SK-N-SH treated with all-trans-retinoic acid at 6 μM for 48 hours (cell line): ENCODE data around the gene DTNB.

ENCODE experiments used
- ATAC-seq: fragments of 200-7000 bp; cut with Tn5 transposase; 3 replicates; pipeline ENCODE4 v1.9.1; 2020; ENCODE audit warnings: mild to moderate bottlenecking, moderate library complexity
- ARNTL ChIP-seq: fragments of 450-650 bp; formaldehyde crosslinking; IDR thresholded peaks from 2 replicates; pipeline ENCODE4 v1.5.0; 2020; ENCODE audit warnings: low read depth, mild to moderate bottlenecking, moderate library complexity, borderline replicate concordance
- CSDC2 ChIP-seq: fragments of 250-450 bp; sonication (Bioruptor Pico); IDR thresholded peaks from 2 replicates; pipeline ENCODE4 v1.5.0; 2020; ENCODE audit warnings: mild to moderate bottlenecking, moderate library complexity
- ESRRG ChIP-seq: fragments of 250-450 bp; sonication (Bioruptor Pico); IDR thresholded peaks from 2 replicates; pipeline ENCODE4 v1.6.1; 2021; ENCODE audit warnings: mild to moderate bottlenecking
- GLIS3 ChIP-seq: fragments of 250-450 bp; sonication (Bioruptor Pico); IDR thresholded peaks from 2 replicates; pipeline ENCODE4 v1.5.0; 2020; ENCODE audit warnings: mild to moderate bottlenecking, moderate library complexity
- OSR1 ChIP-seq: fragments of 250-450 bp; sonication (Bioruptor Pico); IDR thresholded peaks from 2 replicates; pipeline ENCODE4 v1.8.0; 2022; ENCODE audit warnings: moderate library complexity, mild to moderate bottlenecking, inconsistent platforms
- RARB ChIP-seq: fragments of 250-450 bp; sonication (Bioruptor Pico); IDR thresholded peaks from 2 replicates; pipeline ENCODE4 v1.8.0; 2021; ENCODE audit warnings: mild to moderate bottlenecking, moderate library complexity
- SNAI2 ChIP-seq: fragments of 250-450 bp; sonication (Bioruptor Pico); IDR thresholded peaks from 2 replicates; pipeline ENCODE4 v1.5.0; 2020; ENCODE audit warnings: mild to moderate bottlenecking, moderate library complexity
- TCF4 ChIP-seq: fragments of 250-450 bp; sonication (Bioruptor Pico); IDR thresholded peaks from 2 replicates; pipeline ENCODE4 v1.8.0; 2021; ENCODE audit warnings: mild to moderate bottlenecking, moderate library complexity, borderline replicate concordance
- TOX ChIP-seq: fragments of 250-450 bp; sonication (Bioruptor Pico); IDR thresholded peaks from 2 replicates; pipeline ENCODE4 v1.8.0; 2021; ENCODE audit warnings: mild to moderate bottlenecking, moderate library complexity, borderline replicate concordance
- ZFP3 ChIP-seq: fragments of 250-450 bp; sonication (Bioruptor Pico); IDR thresholded peaks from 2 replicates; pipeline ENCODE4 v1.5.0; 2020; ENCODE audit warnings: mild to moderate bottlenecking, moderate library complexity
- ZFP30 ChIP-seq: fragments of 450-650 bp; formaldehyde crosslinking; IDR thresholded peaks from 2 replicates; pipeline ENCODE4 v1.5.0; 2022; ENCODE audit warnings: mild to moderate bottlenecking, moderate library complexity
- ZNF565 ChIP-seq: fragments of 450-650 bp; formaldehyde crosslinking; conservative IDR thresholded peaks from 2 replicates; pipeline ENCODE4 v1.5.0; 2020; ENCODE audit warnings: low read depth, mild to moderate bottlenecking, moderate library complexity
- ZNF70 ChIP-seq: fragments of 450-650 bp; formaldehyde crosslinking; IDR thresholded peaks from 2 replicates; pipeline ENCODE4 v1.5.0; 2020; ENCODE audit warnings: mild to moderate bottlenecking, moderate library complexity
- ZNF8 ChIP-seq: fragments of 450-650 bp; formaldehyde crosslinking; IDR thresholded peaks from 2 replicates; pipeline ENCODE4 v1.5.0; 2020; ENCODE audit warnings: mild to moderate bottlenecking, moderate library complexity
- TF ChIP-seq, protein P1 (sequence below): fragments of 250-450 bp; sonication (Bioruptor Pico); IDR thresholded peaks from 2 replicates; pipeline ENCODE4 v1.8.0; 2021; ENCODE audit warnings: low read depth, mild to moderate bottlenecking, moderate library complexity, borderline replicate concordance
- TF ChIP-seq, protein P2 (sequence below): fragments of 250-450 bp; sonication (Bioruptor Pico); IDR thresholded peaks from 2 replicates; pipeline ENCODE4 v1.5.0; 2020; ENCODE audit warnings: mild to moderate bottlenecking, moderate library complexity
- TF ChIP-seq, protein P3 (sequence below): fragments of 250-450 bp; sonication (Bioruptor Pico); IDR thresholded peaks from 2 replicates; pipeline ENCODE4 v1.5.1; 2021; ENCODE audit warnings: mild to moderate bottlenecking, moderate library complexity
- TF ChIP-seq, protein P4 (sequence below): fragments of 250-450 bp; sonication (Bioruptor Pico); IDR thresholded peaks from 2 replicates; pipeline ENCODE4 v1.8.0; 2020; ENCODE audit warnings: mild to moderate bottlenecking, moderate library complexity, borderline replicate concordance
- TF ChIP-seq, protein P5 (sequence below): fragments of 250-450 bp; sonication (Bioruptor Pico); IDR thresholded peaks from 2 replicates; pipeline ENCODE4 v1.5.1; 2020; ENCODE audit warnings: low read depth, mild to moderate bottlenecking, moderate library complexity

The DTNB gene

DNA sequence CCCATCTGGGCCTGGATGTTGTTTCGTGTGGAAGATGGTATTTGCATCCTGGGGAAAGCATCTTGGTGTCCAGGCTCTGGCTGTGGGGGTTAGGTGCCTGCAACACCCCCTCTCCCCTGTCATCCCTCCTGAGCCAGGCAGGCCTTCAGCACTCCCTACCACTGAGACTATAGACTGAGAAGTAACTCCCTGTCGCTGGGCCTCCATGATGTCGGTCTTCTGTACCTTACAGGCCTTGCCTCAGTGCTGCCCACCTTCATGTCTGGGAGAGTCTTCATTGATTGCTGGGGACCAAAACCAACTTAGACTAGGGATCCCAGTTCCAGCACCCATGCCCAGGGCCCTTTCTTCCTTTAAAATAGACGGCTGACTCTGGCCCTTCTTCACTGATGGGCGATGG is 298.6 kb downstream of the DTNB start (continued):
- TF ChIP-seq, protein P1, sequence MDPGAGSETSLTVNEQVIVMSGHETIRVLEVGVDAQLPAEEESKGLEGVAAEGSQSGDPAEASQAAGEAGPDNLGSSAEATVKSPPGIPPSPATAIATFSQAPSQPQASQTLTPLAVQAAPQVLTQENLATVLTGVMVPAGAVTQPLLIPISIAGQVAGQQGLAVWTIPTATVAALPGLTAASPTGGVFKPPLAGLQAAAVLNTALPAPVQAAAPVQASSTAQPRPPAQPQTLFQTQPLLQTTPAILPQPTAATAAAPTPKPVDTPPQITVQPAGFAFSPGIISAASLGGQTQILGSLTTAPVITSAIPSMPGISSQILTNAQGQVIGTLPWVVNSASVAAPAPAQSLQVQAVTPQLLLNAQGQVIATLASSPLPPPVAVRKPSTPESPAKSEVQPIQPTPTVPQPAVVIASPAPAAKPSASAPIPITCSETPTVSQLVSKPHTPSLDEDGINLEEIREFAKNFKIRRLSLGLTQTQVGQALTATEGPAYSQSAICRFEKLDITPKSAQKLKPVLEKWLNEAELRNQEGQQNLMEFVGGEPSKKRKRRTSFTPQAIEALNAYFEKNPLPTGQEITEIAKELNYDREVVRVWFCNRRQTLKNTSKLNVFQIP (CRISPR knock-in tag) = no peak

DNA sequence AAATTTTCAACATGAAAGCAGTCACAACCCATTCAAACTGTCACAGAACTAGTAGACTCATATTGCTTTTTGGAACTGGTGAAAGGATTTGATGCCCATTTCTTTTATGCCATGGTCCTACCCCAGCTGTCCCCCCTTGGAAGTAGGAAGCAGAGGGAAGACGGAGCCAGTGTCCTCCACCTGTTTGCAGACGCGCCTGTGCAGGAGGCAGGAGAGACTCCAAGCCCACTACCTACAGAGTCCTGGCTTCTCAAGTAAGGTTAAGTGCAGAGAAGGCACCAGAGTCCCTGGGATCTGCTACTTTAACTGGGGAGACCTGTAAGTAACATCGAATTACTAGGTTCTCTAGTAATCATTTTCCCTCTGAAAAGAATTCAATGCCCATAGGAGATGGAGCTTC is 299.0 kb downstream of the DTNB start:
- ATAC-seq = no peak
- no peak for TF ChIP-seq ZNF70 (CRISPR knock-in tag)
- TF ChIP-seq ZNF8 (CRISPR knock-in tag) = no peak
- no peak for TF ChIP-seq ARNTL (CRISPR knock-in tag)
- no peak for TF ChIP-seq OSR1

DNA sequence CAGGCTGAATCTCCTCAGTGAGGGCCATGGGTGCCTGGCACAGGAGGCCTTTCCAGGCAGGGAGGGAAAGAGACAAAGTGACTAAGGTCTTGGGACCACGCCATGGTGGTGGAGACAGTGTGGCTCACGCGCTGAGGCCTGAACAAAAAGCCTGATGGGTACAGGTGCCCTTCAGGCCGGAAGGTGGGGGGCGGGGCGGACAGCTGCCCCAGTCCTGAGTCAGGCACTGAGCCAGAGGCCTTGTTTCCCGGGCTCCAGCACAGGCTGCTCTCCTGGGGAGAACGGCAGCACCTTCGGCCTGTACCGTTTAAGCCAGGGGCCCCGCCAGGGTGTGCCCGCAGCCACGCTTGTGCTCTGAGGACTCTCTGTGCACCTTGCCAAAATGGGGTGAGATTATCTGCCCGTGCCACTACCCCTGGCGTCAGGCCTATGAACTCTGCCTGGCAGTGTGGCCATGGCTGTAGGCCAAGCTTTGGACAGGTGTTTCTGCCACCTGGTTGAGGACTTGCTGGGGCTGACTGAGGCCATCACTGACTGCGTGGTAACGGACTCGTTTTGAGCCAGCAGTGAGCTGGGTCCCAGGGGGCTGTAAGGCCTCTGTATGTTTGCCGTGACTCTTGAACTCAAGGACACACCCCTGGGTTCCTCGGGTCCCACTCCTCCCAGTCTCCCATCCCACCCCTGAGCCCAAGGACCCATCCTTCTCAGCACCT is 300.0 kb downstream of the DTNB start:
- TF ChIP-seq, protein P2, sequence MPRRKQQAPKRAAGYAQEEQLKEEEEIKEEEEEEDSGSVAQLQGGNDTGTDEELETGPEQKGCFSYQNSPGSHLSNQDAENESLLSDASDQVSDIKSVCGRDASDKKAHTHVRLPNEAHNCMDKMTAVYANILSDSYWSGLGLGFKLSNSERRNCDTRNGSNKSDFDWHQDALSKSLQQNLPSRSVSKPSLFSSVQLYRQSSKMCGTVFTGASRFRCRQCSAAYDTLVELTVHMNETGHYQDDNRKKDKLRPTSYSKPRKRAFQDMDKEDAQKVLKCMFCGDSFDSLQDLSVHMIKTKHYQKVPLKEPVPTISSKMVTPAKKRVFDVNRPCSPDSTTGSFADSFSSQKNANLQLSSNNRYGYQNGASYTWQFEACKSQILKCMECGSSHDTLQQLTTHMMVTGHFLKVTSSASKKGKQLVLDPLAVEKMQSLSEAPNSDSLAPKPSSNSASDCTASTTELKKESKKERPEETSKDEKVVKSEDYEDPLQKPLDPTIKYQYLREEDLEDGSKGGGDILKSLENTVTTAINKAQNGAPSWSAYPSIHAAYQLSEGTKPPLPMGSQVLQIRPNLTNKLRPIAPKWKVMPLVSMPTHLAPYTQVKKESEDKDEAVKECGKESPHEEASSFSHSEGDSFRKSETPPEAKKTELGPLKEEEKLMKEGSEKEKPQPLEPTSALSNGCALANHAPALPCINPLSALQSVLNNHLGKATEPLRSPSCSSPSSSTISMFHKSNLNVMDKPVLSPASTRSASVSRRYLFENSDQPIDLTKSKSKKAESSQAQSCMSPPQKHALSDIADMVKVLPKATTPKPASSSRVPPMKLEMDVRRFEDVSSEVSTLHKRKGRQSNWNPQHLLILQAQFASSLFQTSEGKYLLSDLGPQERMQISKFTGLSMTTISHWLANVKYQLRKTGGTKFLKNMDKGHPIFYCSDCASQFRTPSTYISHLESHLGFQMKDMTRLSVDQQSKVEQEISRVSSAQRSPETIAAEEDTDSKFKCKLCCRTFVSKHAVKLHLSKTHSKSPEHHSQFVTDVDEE (CRISPR knock-in tag) = no peak
- no peak for TF ChIP-seq TCF4 (CRISPR knock-in tag)
- TF ChIP-seq SNAI2 (CRISPR knock-in tag) = no peak
- no peak for TF ChIP-seq ZNF70 (CRISPR knock-in tag)
- TF ChIP-seq ZNF8 (CRISPR knock-in tag) = no peak
- no peak for TF ChIP-seq ESRRG (CRISPR knock-in tag)
- TF ChIP-seq, protein P3, sequence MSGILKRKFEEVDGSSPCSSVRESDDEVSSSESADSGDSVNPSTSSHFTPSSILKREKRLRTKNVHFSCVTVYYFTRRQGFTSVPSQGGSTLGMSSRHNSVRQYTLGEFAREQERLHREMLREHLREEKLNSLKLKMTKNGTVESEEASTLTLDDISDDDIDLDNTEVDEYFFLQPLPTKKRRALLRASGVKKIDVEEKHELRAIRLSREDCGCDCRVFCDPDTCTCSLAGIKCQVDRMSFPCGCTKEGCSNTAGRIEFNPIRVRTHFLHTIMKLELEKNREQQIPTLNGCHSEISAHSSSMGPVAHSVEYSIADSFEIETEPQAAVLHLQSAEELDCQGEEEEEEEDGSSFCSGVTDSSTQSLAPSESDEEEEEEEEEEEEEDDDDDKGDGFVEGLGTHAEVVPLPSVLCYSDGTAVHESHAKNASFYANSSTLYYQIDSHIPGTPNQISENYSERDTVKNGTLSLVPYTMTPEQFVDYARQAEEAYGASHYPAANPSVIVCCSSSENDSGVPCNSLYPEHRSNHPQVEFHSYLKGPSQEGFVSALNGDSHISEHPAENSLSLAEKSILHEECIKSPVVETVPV (CRISPR knock-in tag) = no peak
- no peak for TF ChIP-seq ZFP3 (CRISPR knock-in tag)
- TF ChIP-seq CSDC2 (CRISPR knock-in tag) = no peak
- TF ChIP-seq GLIS3 (CRISPR knock-in tag) = no peak
- TF ChIP-seq TOX = no peak
- TF ChIP-seq ZNF565 (CRISPR knock-in tag) = no peak
- TF ChIP-seq RARB = no peak
- TF ChIP-seq, protein P4, sequence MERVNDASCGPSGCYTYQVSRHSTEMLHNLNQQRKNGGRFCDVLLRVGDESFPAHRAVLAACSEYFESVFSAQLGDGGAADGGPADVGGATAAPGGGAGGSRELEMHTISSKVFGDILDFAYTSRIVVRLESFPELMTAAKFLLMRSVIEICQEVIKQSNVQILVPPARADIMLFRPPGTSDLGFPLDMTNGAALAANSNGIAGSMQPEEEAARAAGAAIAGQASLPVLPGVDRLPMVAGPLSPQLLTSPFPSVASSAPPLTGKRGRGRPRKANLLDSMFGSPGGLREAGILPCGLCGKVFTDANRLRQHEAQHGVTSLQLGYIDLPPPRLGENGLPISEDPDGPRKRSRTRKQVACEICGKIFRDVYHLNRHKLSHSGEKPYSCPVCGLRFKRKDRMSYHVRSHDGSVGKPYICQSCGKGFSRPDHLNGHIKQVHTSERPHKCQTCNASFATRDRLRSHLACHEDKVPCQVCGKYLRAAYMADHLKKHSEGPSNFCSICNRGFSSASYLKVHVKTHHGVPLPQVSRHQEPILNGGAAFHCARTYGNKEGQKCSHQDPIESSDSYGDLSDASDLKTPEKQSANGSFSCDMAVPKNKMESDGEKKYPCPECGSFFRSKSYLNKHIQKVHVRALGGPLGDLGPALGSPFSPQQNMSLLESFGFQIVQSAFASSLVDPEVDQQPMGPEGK (CRISPR knock-in tag) = no peak
- TF ChIP-seq ZFP30 (CRISPR knock-in tag) = no peak
- TF ChIP-seq ARNTL (CRISPR knock-in tag) = no peak
- no peak for ATAC-seq

DNA sequence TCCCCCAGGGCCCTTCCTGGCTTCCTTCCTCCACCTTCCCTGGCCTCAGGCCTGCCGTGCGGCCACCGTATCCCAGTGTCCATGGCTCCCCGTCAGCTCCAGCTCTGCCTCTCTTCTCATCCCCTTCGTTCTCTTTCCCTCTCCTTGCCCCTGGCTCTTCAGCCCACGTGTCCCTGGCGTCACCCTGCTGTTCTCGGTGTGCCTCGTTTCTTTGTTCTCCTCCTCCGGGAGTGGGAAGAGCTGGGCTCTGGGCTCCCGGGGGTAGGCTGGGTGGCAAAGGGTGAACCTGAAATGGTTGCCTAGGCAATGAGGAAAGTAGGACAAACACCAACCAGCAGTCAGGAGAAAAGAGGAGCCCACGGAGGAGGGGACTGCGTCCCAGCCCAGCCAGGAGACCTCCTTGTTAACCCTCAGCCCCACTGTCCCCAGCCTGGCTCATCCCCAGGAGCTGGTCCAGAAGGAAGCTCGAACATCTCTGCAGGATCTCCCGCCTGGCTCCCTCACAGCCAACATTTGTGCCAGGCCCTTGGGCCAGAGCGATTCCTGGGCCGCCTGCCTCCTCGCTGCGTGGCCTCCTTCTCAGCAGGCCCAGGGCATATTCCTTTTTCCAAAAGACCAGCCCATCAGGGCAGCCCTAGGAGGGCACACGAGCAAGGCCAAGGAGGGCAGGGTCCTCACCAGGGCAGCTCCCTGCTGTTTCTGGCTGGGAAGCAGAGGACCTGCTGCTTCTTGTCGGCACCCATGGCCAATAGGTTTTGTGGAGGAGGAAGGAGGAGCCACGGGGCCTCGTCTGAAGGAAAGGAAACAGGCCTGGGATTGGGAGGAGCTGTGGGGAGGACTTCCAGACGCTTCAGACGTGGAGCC is 300.7 kb downstream of the DTNB start:
- TF ChIP-seq RARB (no peak), ESRRG (CRISPR knock-in tag) (no peak), TOX (no peak), ZFP30 (CRISPR knock-in tag) (no peak), ZNF70 (CRISPR knock-in tag) (no peak), GLIS3 (CRISPR knock-in tag) (no peak), CSDC2 (CRISPR knock-in tag) (no peak)
- TF ChIP-seq, protein P5, sequence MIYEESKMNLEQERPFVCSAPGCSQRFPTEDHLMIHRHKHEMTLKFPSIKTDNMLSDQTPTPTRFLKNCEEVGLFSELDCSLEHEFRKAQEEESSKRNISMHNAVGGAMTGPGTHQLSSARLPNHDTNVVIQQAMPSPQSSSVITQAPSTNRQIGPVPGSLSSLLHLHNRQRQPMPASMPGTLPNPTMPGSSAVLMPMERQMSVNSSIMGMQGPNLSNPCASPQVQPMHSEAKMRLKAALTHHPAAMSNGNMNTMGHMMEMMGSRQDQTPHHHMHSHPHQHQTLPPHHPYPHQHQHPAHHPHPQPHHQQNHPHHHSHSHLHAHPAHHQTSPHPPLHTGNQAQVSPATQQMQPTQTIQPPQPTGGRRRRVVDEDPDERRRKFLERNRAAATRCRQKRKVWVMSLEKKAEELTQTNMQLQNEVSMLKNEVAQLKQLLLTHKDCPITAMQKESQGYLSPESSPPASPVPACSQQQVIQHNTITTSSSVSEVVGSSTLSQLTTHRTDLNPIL = no peak
- TF ChIP-seq, protein P3 (CRISPR knock-in tag) = no peak

More for the DNA sequence above, 300.7 kb downstream of the DTNB start:
- no peak for ATAC-seq
